Bronchial epithelial cell (primary cell): ENCODE data around the gene AQP1. TPM values are rescaled to one million over a fixed set of nuclear protein-coding genes. Genes with fewer than 3 reads are reported as not detected.

Source experiments
- DNase-seq: peaks from one replicate; pipeline ENCODE4 v3.0.0-alpha.2; 2010; ENCODE audit warnings: low read depth
- FAIRE-seq: peaks from 2 replicates; lab custom pipeline; 2011; peaks lifted over from hg19 to GRCh38; lab: Jason Lieb, UNC
- H3K27me3 ChIP-seq: 2 replicates; pipeline ENCODE4 v1.5.1; 2011; ENCODE audit warnings: low read length; ENCODE audit not compliant: control insufficient read depth, insufficient read depth
- H3K36me3 ChIP-seq: 2 replicates; pipeline ENCODE4 v1.5.1; 2011; ENCODE audit warnings: low read length; ENCODE audit not compliant: control insufficient read depth, insufficient read depth
- H3K4me3 ChIP-seq: 2 replicates; pipeline ENCODE4 v1.5.1; 2011; ENCODE audit warnings: mild to moderate bottlenecking, low read depth, low read length, control low read depth
- CTCF ChIP-seq: IDR thresholded peaks from 2 replicates; pipeline ENCODE4 v1.5.1; 2011; ENCODE audit warnings: mild to moderate bottlenecking, moderate library complexity, low read length, control low read depth, inconsistent platforms; ENCODE audit not compliant: insufficient read depth, severe bottlenecking
- total RNA-seq: library from RNA; depleted of rRNA; stranded (reverse); fragments of >200 nt; gene quantifications from 2 replicates; pipeline ENCODE4 v1.2.1, GENCODE V29; 2014

The AQP1 gene
- total RNA-seq, 1 donor from 2014 or later, result under 0.01 TPM

DNA sequence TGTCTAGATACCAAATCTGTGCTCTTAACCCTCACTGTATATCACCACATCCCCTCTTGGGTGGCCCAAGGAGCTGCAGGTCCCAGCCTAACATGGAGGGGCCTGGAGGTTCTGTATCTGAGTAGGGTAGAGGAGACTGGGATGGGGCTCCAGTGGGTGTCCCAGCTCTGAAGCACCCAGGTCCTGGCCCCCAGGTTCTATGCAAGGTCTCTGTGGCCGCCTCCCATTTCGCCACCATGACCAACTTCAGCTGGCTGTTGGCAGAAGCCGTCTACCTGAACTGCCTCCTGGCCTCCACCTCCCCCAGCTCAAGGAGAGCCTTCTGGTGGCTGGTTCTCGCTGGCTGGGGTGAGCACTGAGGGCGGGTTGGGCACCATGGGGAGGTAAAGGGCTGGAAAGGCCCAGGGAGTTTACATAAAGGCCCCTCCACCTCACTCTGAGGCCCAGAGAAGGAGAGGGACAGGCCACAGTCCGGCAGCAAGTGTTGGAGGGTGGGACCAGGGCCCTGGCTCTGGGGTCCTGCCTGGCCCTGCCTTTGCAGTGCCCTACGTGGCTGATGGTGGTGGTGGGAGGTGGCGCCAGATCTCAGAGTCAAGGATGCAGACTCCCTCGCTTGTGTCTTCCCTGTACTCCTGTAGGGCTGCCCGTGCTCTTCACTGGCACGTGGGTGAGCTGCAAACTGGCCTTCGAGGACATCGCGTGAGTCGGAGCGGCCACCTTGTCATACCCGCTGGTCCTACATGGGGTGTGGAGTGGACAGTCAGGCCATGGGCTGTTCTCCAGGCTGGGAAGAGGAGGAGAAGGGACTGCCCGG, 62.3 kb downstream of the AQP1 start:
- Histone ChIP-seq H3K4me3 (no peak overlapping the region), H3K27me3 (peaks cover 6% of the 10 kb centered on the region), H3K36me3 (no peaks in the 10 kb centered on the region)
- FAIRE-seq (no peak), DNase-seq (no peak)
- no peak for TF ChIP-seq CTCF

GRCh38 chr7:30974605-30975255, 63.1 kb downstream of the AQP1 start:
- TF ChIP-seq CTCF, result peak; percentile 85
- H3K36me3 ChIP-seq, result no peaks in the 10 kb centered on the region
- H3K27me3 ChIP-seq, result peaks cover 6% of the 10 kb centered on the region
- DNase-seq (peak; percentile 48), FAIRE-seq (no peak)
- H3K4me3 ChIP-seq, result no peak overlapping the region

Other genes starting within 250 kb of the AQP1 start
- gene CRHR2, start 229.4 kb upstream of the AQP1 start, total RNA-seq, result not detected in 2 replicates
- gene INMT, start 159.7 kb upstream of the AQP1 start, total RNA-seq, result 0.13 and 0.26 TPM in 2 replicates
- gene MINDY4, start 140.4 kb upstream of the AQP1 start, total RNA-seq, result 1.1 and 1.3 TPM in 2 replicates
- not detected in 2 replicates for gene GHRHR, start 52.1 kb downstream of the AQP1 start, total RNA-seq
- not detected in 2 replicates for gene ADCYAP1R1, start 140.5 kb downstream of the AQP1 start, total RNA-seq